Body of pancreas (tissue), 4 donors: ENCODE measurements around the gene NEDD4L. TPM values are rescaled to one million over a fixed set of nuclear protein-coding genes. Genes with fewer than 3 reads are reported as not detected.
A peak's percentile ranks its signal among the peaks of the same experiment; 100 is the strongest.

Source experiments
- ATAC-seq: fragments of 150-250 bp; one replicate; pipeline ENCODE4 v1.9.1; 2016
- DNase-seq, 4 donors: peaks; one replicate each; pipeline ENCODE4 v3.0.0-alpha.2; 2019
- H3K27ac ChIP-seq, 4 donors: fragments of 200-600 bp; sonication (generic); 1 replicate in 3 of 4; 2 replicates in 1 of 4; pipeline versions ENCODE4 v1.5.1 to v1.6.1; 2016 to 2019; ENCODE audit warnings: mild to moderate bottlenecking in 1 of 4, mixed read lengths in 1 of 4, moderate library complexity in 1 of 4
- H3K27me3 ChIP-seq, 2 donors: fragments of 200-600 bp; sonication (generic); one replicate each; pipeline ENCODE4 v1.6.0; 2016; ENCODE audit warnings: mild to moderate bottlenecking in 1 of 2
- H3K36me3 ChIP-seq, 2 donors: fragments of 200-600 bp; sonication (generic); replicated peaks in 1 of 2; 2 replicates each; pipeline ENCODE4 v1.5.1; 2016; ENCODE audit warnings: low read depth in 2 of 2; ENCODE audit not compliant: insufficient read depth in 1 of 2
- H3K4me1 ChIP-seq: fragments of 200-600 bp; sonication (generic); one replicate; pipeline ENCODE4 v1.6.0; 2016
- H3K4me3 ChIP-seq, 2 donors: fragments of 200-600 bp; sonication (generic); 1 replicate in 1 of 2; 2 replicates in 1 of 2; pipeline ENCODE4 v1.5.1; 2016 to 2019
- H3K9me3 ChIP-seq, 3 donors: fragments of 200-600 bp; sonication (generic); 1 replicate in 2 of 3; 2 replicates in 1 of 3; pipeline ENCODE4 v1.5.1; 2016
- POLR2A ChIP-seq, 3 donors: fragments of 450-650 bp; IDR thresholded peaks; one replicate each; pipeline ENCODE4 v1.6.1; 2016; ENCODE audit warnings: antibody characterized with exemption in 3 of 3, mild to moderate bottlenecking in 2 of 3
- WGBS, 2 donors: methylation state at CpG; one replicate each; pipeline ENCODE4 v1.1.5; 2017; 5-methylcytosine and 5-hydroxymethylcytosine counted together
- intact Hi-C: fragments of 100-400 bp; cut with DNase I; formaldehyde crosslinking; loops from one replicate; pipeline ENCODE4 v1.15.1; 2023
- total RNA-seq, 2 donors: library from RNA; depleted of rRNA; stranded (reverse); fragments of >200 nt; gene quantifications; one replicate each; pipeline ENCODE4 v1.1.0, GENCODE V29; 2016
- TF ChIP-seq, protein P1 (sequence below), 7 experiments: fragments of 450-650 bp in 4 of 7; fragments of 200-600 bp in 3 of 7; sonication (generic) in 3 of 7; IDR thresholded peaks; one replicate each; pipeline ENCODE4 v1.5.1; 2016 to 2019; ENCODE audit warnings: antibody characterized with exemption in 7 of 7

Gene NEDD4L
- total RNA-seq, 2 donors from 2014 or later, result 105 to 108 TPM

DNA sequence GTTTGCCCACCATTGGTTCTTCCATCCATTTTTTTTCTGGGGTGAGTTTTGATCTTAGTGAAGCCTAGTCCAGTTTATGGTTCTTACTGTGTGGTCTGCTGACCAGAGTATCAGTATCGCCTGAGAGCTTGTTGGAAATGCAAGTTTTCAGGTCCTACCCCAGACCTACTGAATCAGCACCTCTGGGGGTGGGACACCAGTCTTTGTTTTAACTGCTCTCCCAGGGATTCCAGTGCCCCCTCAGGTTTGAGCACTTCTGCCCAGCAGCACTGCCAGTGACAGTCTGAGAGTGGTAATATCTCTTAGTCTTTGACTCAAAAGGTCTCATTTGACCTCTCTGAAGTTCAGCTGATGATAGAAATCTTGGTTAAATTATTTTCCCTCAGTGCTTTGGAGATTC lies 315.6 kb downstream of the NEDD4L start:
- intact Hi-C loops, result no loop called here
- Histone ChIP-seq H3K36me3 (peaks cover 0 to 4% of the 10 kb centered on the region in 2 donors), H3K4me1 (no peaks in the 10 kb centered on the region), H3K27me3 (no peaks in the 10 kb centered on the region), H3K27ac (no peak overlapping the region), H3K9me3 (no peaks in the 10 kb centered on the region), H3K4me3 (no peak overlapping the region)
- TF ChIP-seq, protein P1, sequence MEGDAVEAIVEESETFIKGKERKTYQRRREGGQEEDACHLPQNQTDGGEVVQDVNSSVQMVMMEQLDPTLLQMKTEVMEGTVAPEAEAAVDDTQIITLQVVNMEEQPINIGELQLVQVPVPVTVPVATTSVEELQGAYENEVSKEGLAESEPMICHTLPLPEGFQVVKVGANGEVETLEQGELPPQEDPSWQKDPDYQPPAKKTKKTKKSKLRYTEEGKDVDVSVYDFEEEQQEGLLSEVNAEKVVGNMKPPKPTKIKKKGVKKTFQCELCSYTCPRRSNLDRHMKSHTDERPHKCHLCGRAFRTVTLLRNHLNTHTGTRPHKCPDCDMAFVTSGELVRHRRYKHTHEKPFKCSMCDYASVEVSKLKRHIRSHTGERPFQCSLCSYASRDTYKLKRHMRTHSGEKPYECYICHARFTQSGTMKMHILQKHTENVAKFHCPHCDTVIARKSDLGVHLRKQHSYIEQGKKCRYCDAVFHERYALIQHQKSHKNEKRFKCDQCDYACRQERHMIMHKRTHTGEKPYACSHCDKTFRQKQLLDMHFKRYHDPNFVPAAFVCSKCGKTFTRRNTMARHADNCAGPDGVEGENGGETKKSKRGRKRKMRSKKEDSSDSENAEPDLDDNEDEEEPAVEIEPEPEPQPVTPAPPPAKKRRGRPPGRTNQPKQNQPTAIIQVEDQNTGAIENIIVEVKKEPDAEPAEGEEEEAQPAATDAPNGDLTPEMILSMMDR (IDR thresholded peaks at IDR 0.05), result no peak
- no peak for TF ChIP-seq POLR2A (IDR thresholded peaks at IDR 0.05)
- 91 to 100% methylated on average over 1 of the region's 1 CpG for WGBS, 2 donors
- DNase-seq, result no peak
- ATAC-seq, result no peak

DNA sequence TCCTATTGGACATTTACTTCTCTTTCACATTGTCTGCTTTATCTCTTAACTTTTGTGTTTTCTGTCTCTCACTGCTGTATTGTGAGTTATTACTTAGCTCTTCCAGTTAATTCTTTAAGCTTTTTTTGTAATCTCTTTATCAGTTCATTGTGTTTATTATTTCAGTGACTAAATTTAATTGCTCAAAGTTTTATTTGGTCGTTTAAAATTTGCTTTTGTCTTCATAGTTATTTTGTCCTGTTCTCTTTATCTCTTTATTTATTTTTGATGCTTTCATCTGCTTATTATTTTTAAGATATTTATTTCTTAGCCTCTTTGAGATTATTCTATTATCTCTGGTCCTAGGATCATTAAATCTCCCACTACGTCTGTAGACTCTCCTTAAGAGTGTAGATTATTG lies 316.3 kb downstream of the NEDD4L start:
- no peak overlapping the region for H3K27ac ChIP-seq
- no peaks in the 10 kb centered on the region for H3K27me3 ChIP-seq
- H3K36me3 ChIP-seq, result peaks cover 0 to 4% of the 10 kb centered on the region in 2 donors
- H3K4me3 ChIP-seq, result no peak overlapping the region
- DNase-seq, result no peak
- H3K4me1 ChIP-seq, result no peaks in the 10 kb centered on the region
- no peak for TF ChIP-seq POLR2A (IDR thresholded peaks at IDR 0.05)
- TF ChIP-seq, protein P1 (IDR thresholded peaks at IDR 0.05), result no peak
- H3K9me3 ChIP-seq, result no peaks in the 10 kb centered on the region
- ATAC-seq, result no peak
- intact Hi-C loops, result no loop called here
- WGBS, 2 donors, result 64 to 74% methylated on average over 2 of the region's 2 CpGs

DNA sequence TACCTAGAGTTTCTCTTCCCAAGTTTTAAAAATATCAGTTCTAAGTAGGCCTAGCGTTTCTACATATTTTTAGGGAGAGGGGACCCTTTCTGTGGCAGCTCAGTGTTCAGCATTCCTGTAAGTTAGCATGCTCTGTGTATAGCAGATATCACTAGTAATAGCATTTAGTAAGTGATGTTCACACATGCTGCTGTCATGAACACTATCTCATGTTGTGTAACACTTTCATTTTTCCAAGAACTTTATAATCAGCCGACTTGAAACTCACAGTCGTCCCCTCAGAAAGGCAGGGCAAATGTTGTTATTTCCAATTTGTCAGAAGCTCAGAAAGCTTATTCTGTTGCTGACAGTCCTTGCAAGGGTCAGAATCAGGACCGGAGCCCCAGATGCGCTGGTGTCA lies 317.2 kb downstream of the NEDD4L start:
- Histone ChIP-seq H3K4me1 (no peaks in the 10 kb centered on the region), H3K27ac (no peak overlapping the region), H3K27me3 (no peaks in the 10 kb centered on the region), H3K36me3 (peaks cover 0 to 4% of the 10 kb centered on the region in 2 donors), H3K9me3 (no peaks in the 10 kb centered on the region), H3K4me3 (no peak overlapping the region)
- TF ChIP-seq POLR2A (IDR thresholded peaks at IDR 0.05), result no peak
- TF ChIP-seq, protein P1 (IDR thresholded peaks at IDR 0.05), result no peak
- ATAC-seq (no peak), DNase-seq (no peak)
- 85 to 90% methylated on average over 5 of the region's 5 CpGs for WGBS, 2 donors
- intact Hi-C loops, result no loop called here

DNA sequence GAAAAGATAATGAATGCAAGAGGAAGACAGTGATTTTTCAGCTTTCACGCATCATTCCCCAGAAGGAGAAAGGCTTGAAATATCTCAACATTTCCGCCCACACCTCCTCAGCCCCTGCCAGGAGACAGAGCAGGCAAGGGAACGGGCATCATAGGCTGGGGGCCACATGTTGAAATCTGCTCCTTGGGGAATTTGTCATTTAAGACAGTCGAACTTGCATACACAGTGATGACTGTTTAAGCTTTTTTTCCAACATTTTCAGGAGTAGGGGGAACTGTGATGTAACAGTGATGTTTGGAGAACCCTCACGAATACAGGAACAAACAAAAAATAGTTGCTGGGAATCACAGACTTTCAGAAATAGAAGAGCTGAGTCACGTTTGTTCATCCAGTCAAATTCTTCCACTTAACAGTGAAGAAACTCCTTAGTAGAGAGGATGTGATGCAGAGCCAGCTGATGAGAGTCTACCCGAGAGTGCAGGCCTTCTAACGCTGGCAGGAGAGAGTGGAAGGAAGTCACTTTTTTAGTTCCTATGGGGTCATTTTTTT lies 318.1 kb downstream of the NEDD4L start:
- ATAC-seq (peak; percentile 69), DNase-seq (peak in 1 of 4 donors; percentile 24)
- intact Hi-C loops, result no loop called here
- Histone ChIP-seq H3K4me3 (no peak overlapping the region), H3K36me3 (peaks cover 0 to 11% of the 10 kb centered on the region in 2 donors), H3K4me1 (no peaks in the 10 kb centered on the region), H3K27me3 (no peaks in the 10 kb centered on the region), H3K27ac (no peak overlapping the region), H3K9me3 (no peaks in the 10 kb centered on the region)
- TF ChIP-seq, protein P1 (IDR thresholded peaks at IDR 0.05), result no peak
- WGBS, 2 donors, result 70 to 71% methylated on average over 8 of the region's 8 CpGs

DNA sequence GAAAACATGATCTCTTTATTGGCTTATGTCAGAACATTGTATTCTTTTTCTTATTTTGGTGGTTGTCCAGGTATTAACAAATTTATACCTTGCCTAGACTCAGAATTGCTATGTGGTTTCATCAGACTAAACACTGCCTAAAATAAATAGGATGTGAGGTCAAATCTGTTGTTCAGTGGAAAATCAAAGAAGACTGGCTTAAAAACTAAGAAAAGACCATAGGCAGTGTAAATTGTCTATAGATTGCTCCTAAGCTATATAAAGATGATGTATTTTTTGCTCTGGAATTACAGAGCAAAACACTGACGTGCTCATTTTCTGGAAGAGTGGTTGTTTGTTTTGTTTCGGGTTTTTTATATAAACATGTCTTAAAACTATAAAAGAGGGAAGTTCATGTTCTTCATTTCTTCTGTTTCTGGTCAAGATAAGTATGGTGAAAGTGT lies 318.8 kb downstream of the NEDD4L start:
- DNase-seq (no peak), ATAC-seq (no peak)
- Histone ChIP-seq H3K27ac (no peak overlapping the region), H3K4me3 (no peak overlapping the region), H3K36me3 (peaks cover 0 to 6% of the 10 kb centered on the region in 2 donors), H3K4me1 (no peaks in the 10 kb centered on the region), H3K27me3 (no peaks in the 10 kb centered on the region), H3K9me3 (no peaks in the 10 kb centered on the region)
- TF ChIP-seq, protein P1 (IDR thresholded peaks at IDR 0.05), result no peak
- no peak for TF ChIP-seq POLR2A (IDR thresholded peaks at IDR 0.05)
- WGBS, 2 donors, result 87 to 88% methylated on average over 2 of the region's 2 CpGs
- intact Hi-C loops, result no loop called here
